Measurements from ENCODE around the gene ZNF282. TPM values are rescaled to one million over a fixed set of nuclear protein-coding genes. Genes with fewer than 3 reads are reported as not detected.
A peak's percentile ranks its signal among the peaks of the same experiment; 100 is the strongest.
"Not testable (repeated sequence)": the region's sequence is repeated elsewhere in the genome, so short reads cannot be mapped to it uniquely, and the experiment has no call there.

ZNF282 gene
- total and polyA plus RNA-seq, 5 experiments from 2014 or later: 0.66 to 19.5 (median 1.1) TPM

DNA sequence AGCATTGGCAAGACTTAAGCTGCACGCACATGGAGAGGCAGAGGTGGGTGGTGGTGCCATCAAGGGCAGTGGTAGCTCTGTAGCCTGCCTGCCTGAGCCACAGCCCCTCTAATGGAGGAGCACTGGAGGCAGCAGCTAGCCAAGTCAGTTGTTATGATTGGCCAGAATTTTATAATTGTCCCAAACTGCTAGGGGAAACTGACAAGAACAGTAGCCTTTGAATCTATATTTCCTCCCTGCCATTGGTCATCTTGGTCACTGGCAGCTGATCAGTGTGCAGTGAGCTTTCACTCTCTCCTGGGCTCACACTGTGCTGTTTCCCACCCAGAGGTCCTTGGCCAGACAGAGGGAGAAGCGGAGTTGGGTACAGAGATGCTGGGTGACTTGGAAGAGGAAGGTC is 57.0 kb downstream of the ZNF282 start:
- H3K9me3 Mint-ChIP-seq: no peaks in the 10 kb centered on the region
- peak overlapping the region in 1 of 10 donors; percentile 5 for H3K27ac Mint-ChIP-seq
- H3K4me1 Mint-ChIP-seq: peaks cover 12 to 18% (median 14%) of the 10 kb centered on the region in 4 donors
- ATAC-seq: no peak
- POLR2A ChIA-PET: interaction anchor here (0.6 to 1.1 kb wide), 3 partner anchors 11 to 17 kb away, joined by 3 read pairs; no protein-coding TSS in a partner anchor
- H3K4me3 Mint-ChIP-seq: no peak overlapping the region
- DNase-seq: no peak
- no peaks in the 10 kb centered on the region for H3K27me3 Mint-ChIP-seq
- peaks cover 0 to 66% (median 8%) of the 10 kb centered on the region in 3 donors for H3K36me3 Mint-ChIP-seq

DNA sequence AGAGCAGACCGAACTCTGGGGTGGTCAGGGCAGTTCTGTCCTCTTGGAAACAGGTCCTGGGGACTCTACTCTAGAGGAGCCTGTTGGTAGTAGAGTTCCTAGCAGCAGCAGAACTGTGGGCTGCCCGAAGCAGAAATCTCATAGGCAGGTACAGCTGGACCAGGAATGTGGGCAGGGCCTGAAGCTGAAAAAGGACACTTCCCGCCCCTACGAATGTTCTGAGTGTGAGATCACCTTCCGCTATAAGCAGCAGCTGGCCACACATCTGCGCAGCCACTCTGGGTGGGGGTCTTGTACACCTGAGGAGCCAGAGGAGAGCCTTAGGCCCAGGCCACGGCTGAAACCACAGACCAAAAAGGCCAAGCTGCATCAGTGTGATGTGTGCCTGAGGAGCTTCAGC is 58.3 kb downstream of the ZNF282 start:
- Mint-ChIP-seq H3K27me3 (no peaks in the 10 kb centered on the region), H3K36me3 (peaks cover 0 to 56% (median 8%) of the 10 kb centered on the region in 3 donors), H3K9me3 (no peaks in the 10 kb centered on the region), H3K27ac (no peak overlapping the region), H3K4me1 (peaks cover under 1 to 7% (median 6%) of the 10 kb centered on the region in 4 donors), H3K4me3 (no peak overlapping the region)
- DNase-seq (no peak), ATAC-seq (no peak)
- POLR2A ChIA-PET: interaction anchor here (1.1 kb wide), 1 partner anchor 11 kb away, joined by 3 read pairs; no protein-coding TSS in a partner anchor

DNA sequence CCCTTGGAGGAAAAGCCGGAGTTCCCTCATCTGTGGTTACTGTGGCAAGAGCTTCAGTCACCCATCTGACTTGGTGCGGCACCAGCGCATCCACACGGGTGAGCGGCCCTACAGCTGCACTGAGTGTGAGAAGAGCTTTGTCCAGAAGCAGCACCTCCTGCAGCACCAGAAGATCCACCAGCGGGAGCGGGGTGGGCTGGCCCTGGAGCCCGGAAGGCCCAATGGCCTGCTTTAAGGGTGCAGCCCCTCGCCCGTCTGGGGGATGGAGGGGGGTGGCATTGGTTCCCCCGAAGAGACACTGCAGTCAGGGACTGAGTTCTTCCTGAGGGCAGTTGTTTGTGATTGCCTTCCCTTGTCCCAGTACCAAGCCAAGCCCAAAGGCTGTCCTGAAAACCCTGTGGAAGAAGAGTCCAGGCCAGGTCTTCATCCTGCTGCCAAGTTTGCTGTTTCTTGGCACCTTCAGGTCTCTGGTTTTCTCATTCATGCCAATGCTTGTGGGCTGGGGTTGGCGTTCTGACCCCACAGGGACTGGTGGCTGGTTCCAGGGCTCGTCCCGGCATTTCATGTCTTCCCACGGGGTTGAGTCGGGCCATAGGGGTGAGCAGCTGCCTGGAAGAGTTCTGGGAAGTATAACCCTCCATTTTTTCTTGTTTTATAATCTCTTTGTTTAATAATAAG is 59.0 kb downstream of the ZNF282 start:
- POLR2A ChIA-PET: no interaction called here
- Mint-ChIP-seq H3K4me3 (no peak overlapping the region), H3K36me3 (peaks cover 0 to 53% (median 8%) of the 10 kb centered on the region in 3 donors), H3K4me1 (peaks cover 0 to 7% (median under 1%) of the 10 kb centered on the region in 4 donors), H3K27me3 (no peaks in the 10 kb centered on the region), H3K9me3 (no peaks in the 10 kb centered on the region), H3K27ac (peak overlapping the region in 1 of 10 donors; percentile 25)
- no peak for ATAC-seq
- no peak for DNase-seq

DNA sequence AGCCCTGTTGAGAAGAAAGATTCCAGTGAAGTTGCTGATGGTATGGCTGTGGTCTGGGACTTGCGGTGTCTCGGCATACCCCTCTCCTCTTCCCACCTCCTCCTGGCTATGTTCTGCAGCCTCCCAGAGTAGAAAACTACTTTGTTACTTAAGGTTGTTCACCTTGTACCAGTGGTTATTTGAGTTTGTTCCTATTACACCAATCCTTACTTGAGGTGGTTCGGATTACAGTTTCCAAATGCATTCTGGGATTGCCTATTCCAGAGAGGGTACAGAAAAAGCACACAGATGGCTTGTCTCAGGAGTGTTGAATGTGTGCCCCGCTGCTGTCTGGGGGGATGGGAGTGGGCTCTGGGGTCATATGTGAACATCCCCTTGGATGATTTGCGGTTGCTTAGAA is 59.8 kb downstream of the ZNF282 start:
- H3K36me3 Mint-ChIP-seq: peaks cover 0 to 51% (median 8%) of the 10 kb centered on the region in 3 donors
- no peak for DNase-seq
- POLR2A ChIA-PET: no interaction called here
- H3K9me3 Mint-ChIP-seq: no peaks in the 10 kb centered on the region
- no peak for ATAC-seq
- no peak overlapping the region for H3K4me3 Mint-ChIP-seq
- H3K4me1 Mint-ChIP-seq: peaks cover 0 to 7% (median under 1%) of the 10 kb centered on the region in 4 donors
- no peaks in the 10 kb centered on the region for H3K27me3 Mint-ChIP-seq
- peak overlapping the region in 1 of 10 donors; percentile 25 for H3K27ac Mint-ChIP-seq

DNA sequence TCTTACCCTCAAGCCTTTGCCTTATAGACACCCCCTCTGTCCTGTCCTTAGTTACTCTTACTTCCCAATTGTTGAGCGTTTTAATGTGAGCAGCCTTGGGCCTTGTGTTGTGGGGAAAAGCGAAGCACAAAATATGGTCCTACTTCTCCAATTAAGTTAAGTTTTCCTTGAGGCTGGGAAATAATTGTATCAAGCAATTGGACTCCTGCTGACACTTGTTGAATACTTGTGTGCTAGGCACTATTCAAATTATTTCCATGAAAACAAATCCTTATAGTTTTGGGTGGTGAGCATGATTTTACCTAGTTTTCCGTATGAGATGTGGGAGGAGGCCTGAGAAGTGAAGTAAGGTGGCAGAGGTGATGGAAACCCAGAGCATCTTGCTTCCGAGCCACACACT is 61.2 kb downstream of the ZNF282 start:
- POLR2A ChIA-PET: interaction anchor here (0.6 kb wide), 1 partner anchor 14 kb away, joined by 5 read pairs; no protein-coding TSS in a partner anchor
- peak overlapping the region in 3 of 10 donors; percentile 11 to 76 (median 57) for H3K27ac Mint-ChIP-seq

DNA sequence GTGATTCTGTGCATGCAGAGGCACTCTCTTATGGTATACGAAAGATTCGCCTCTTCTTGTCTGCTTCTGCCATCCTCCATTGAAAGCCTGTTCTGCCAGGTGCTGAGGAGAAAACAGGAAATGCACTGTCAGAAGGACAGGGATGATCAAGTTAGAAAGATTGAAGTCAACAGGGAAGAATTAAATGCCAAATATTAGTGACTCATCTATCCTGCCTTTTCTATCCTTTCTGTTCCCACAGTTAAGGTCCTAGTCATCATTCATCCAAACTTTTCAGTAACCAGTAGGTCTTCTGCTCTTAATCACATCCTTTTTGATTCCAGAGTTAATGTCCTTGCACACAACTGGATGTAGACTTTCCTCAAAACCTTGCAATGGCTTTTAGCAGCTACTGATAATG is 61.8 kb downstream of the ZNF282 start:
- DNase-seq (no peak), ATAC-seq (no peak)
- peaks cover 8 to 9% (median 8%) of the 10 kb centered on the region in 4 donors for H3K4me1 Mint-ChIP-seq
- no peaks in the 10 kb centered on the region for H3K9me3 Mint-ChIP-seq
- peaks cover 0 to 32% (median 8%) of the 10 kb centered on the region in 3 donors for H3K36me3 Mint-ChIP-seq
- no peaks in the 10 kb centered on the region for H3K27me3 Mint-ChIP-seq
- peak overlapping the region in 3 of 10 donors; percentile 3 to 33 (median 11) for H3K27ac Mint-ChIP-seq
- no peak overlapping the region for H3K4me3 Mint-ChIP-seq
- POLR2A ChIA-PET: no interaction called here

More for the DNA sequence above, 61.2 kb downstream of the ZNF282 start:
- H3K36me3 Mint-ChIP-seq: peaks cover 0 to 38% (median 8%) of the 10 kb centered on the region in 3 donors
- ATAC-seq: no peak
- H3K9me3 Mint-ChIP-seq: no peaks in the 10 kb centered on the region
- no peak overlapping the region for H3K4me3 Mint-ChIP-seq
- peaks cover 7 to 8% (median 7%) of the 10 kb centered on the region in 4 donors for H3K4me1 Mint-ChIP-seq
- H3K27me3 Mint-ChIP-seq: no peaks in the 10 kb centered on the region
- DNase-seq: no peak

DNA sequence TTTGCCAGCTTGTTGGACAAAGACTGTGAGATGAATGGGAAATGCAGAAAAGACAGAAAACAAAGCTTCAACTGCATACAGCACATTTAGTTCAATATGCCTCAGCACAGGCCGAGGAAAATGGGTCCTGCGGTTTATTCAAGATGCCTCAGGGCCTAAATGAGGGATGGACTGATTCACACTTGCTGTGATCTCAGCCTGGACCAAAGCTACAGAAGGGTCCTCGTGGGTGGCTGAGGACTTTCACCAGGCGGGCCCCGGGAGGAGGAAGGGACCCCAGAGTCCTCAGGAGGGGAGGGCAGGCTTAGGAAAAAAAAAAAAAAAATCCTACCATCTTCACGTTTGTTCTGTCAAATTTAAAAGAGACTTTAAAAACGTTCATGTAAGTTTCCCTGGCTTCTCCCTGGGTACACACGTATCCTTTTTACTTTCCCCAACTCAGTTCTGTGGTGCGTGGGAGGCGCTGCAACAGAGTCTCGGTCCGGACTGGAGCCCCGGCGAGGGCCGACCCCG is 66.0 kb downstream of the ZNF282 start:
- Mint-ChIP-seq H3K4me1 (peaks cover 19 to 42% (median 34%) of the 10 kb centered on the region in 4 donors), H3K27me3 (no peaks in the 10 kb centered on the region), H3K9me3 (no peaks in the 10 kb centered on the region), H3K4me3 (peak overlapping the region; percentile 82 to 92 (median 86)), H3K27ac (peak overlapping the region; percentile 83 to 95 (median 92)), H3K36me3 (peaks cover 0 to 22% (median 2%) of the 10 kb centered on the region in 3 donors)
- ATAC-seq (peak; percentile 1 to 3), DNase-seq (no peak)
- POLR2A ChIA-PET: interaction anchor here (0.6 to 3.3 kb wide), 14 partner anchors 16 to 1617 kb away, joined by 3 to 75 read pairs (median 5); partner anchors contain the start of genes ZNF212, ZNF398, ZNF425 and ZNF777

DNA sequence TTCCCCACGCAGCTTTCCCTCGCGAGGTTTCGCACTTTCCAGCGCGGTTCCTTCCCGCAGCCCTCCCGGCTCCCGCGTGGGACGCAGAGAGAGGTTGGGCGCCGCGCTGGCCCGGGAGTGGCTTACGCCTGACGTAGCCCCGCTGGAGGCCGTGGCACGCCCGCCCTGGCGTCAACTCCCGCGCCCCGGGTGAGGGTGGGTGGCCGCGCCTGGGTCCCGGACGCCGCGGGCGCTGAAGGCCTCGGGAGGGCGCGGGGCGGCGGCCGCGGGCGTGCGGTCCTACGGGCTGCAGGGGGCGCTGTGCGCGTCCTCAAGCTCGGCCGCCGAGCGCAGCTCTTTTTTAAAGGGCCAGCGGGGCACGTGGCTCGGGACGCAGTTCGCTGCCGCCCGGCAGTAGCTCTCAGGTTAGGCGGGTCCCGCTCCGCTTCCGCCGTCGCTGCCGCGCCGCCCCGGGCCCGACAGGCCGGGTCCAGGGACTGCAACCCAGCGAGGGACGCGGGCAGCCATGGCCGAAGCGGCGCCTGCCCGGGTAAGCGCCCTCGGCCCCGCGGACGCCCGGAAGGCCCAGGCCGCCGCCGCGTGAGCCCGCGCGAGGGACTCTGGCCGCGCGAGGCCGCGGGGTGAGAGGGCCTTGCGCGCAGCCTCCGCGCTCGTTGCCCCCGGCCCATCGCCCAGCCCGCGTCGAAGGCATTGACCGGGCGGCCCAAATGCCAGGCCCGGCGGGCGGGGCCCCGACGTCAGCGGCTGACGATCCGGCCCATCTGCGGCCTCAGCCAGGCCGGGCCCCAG is 66.7 kb downstream of the ZNF282 start, which contains the start of gene ZNF783:
ZNF783 (plus strand) TSS at position 368 of the 789 bp plus-strand sequence; CDS start at position 506, 138 bp downstream.
- H3K4me3 Mint-ChIP-seq: peak within 1 kb of the TSS; percentile 82 to 92 (median 86)
- peak; percentile 78 to 90 (median 84) for DNase-seq
- POLR2A ChIA-PET: interaction anchor here (0.6 to 3.3 kb wide), 14 partner anchors 16 to 1616 kb away, joined by 3 to 75 read pairs (median 5); partner anchors contain the start of genes ZNF212, ZNF398, ZNF425 and ZNF777
- no peaks in the 10 kb centered on the region for H3K27me3 Mint-ChIP-seq
- peaks cover 21 to 42% (median 34%) of the 10 kb centered on the region in 4 donors for H3K4me1 Mint-ChIP-seq
- peak; percentile 92 to 94 for ATAC-seq
- H3K9me3 Mint-ChIP-seq: no peaks in the 10 kb centered on the region
- peaks cover 0 to 26% (median 2%) of the 10 kb centered on the region in 3 donors for H3K36me3 Mint-ChIP-seq
- H3K27ac Mint-ChIP-seq: peak within 1 kb of the TSS; percentile 83 to 95 (median 92)

DNA sequence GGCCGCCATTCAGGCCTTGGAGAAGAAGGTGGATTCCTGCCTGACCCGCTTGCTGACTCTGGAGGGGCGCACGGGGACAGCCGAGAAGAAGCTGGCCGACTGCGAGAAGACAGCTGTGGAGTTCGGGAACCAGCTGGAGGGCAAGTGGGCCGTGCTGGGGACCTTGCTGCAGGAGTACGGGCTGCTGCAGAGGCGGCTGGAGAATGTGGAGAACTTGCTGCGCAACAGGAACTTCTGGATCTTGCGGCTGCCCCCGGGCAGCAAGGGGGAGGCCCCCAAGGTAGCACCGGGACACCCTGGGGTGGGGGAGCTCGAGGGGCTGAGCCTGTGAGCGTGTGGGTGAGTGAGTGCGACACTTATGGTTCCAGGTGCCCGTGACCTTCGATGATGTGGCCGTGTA is 71.1 kb downstream of the ZNF282 start:
- ATAC-seq (no peak), DNase-seq (no peak)
- Mint-ChIP-seq H3K9me3 (no peaks in the 10 kb centered on the region), H3K27ac (no peak overlapping the region), H3K4me1 (peaks cover 21 to 37% (median 28%) of the 10 kb centered on the region in 4 donors), H3K4me3 (no peak overlapping the region), H3K36me3 (peaks cover 7 to 66% (median 18%) of the 10 kb centered on the region in 3 donors), H3K27me3 (no peaks in the 10 kb centered on the region)
- POLR2A ChIA-PET: interaction anchor here (1.6 kb wide), 1 partner anchor 19 kb away, joined by 8 read pairs; no protein-coding TSS in a partner anchor

DNA sequence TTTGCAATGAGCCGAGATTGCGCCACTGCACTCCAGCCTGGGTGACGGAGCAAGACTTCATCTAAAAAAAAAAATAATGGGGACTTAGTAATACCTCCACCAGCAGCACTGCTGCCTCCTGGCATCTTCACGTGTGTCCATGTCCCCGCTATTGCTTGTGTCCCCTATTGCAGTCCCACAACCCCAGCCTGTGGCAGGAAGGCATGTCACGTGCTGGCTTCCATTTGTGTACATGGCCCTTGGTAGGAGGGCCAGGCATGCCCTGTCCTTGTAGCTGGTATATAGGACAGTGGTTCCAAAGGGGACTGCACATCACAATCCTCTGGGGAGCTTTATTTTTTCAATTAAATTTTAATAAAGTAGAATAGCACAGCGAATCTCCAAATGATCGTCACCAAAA is 72.4 kb downstream of the ZNF282 start:
- DNase-seq (no peak), ATAC-seq (no peak)
- Mint-ChIP-seq H3K9me3 (no peaks in the 10 kb centered on the region), H3K4me1 (peaks cover 20 to 30% (median 25%) of the 10 kb centered on the region in 4 donors), H3K4me3 (no peak overlapping the region), H3K27ac (peak overlapping the region in 1 of 10 donors; percentile 4), H3K27me3 (no peaks in the 10 kb centered on the region), H3K36me3 (peaks cover 7 to 73% (median 18%) of the 10 kb centered on the region in 3 donors)
- POLR2A ChIA-PET: no interaction called here

DNA sequence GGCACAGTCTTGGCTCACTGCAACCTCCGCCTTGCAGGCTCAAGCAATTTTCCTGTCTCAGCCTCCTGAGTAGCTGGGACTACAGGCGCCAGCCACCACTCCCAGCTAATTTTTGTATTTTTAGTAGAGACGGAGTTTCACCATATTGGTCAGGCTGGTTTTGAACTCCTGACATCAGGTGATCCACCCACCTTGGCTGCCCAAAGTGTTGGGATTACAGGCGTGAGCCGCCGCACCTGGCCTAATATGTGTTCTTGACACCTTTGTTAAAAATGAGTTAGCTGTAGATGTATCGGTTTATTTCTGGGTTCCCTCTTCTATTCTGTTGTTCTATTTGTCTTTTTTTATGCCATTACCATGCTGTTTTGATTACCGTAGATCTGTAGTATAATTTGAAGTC is 79.1 kb downstream of the ZNF282 start:
- H3K4me1 Mint-ChIP-seq, DNase-seq, H3K27me3 Mint-ChIP-seq, ATAC-seq, H3K9me3 Mint-ChIP-seq, POLR2A ChIA-PET, H3K4me3 Mint-ChIP-seq: not testable (repeated sequence)
- Mint-ChIP-seq H3K27ac (peak overlapping the region in 2 of 10 donors; percentile 1 to 23), H3K36me3 (peaks cover 4 to 80% (median 27%) of the 10 kb centered on the region in 3 donors)

Measured in naive thymus-derived CD8-positive, alpha-beta T cell (primary cell).